Spinal cord (tissue), 10 donors: ENCODE results near the gene ZNF292. TPM values are rescaled to one million over a fixed set of nuclear protein-coding genes. Genes with fewer than 3 reads are reported as not detected.
A peak's percentile ranks its signal among the peaks of the same experiment; 100 is the strongest.
"Not testable (repeated sequence)": the region's sequence is repeated elsewhere in the genome, so short reads cannot be mapped to it uniquely, and the experiment has no call there.

Source experiments
- DNase-seq, 6 donors: peaks; one replicate each; pipeline versions ENCODE4 v3.0.0 to v3.0.0-alpha.2; 2013 to 2015; ENCODE audit warnings: low spot score in 6 of 6, low read depth in 4 of 6
- H3K27ac ChIP-seq: one replicate; pipeline ENCODE4 v1.5.1; 2013; ENCODE audit warnings: low read depth, low read length, control low read depth
- H3K27me3 ChIP-seq: one replicate; pipeline ENCODE4 v1.6.1; 2013; ENCODE audit warnings: low read length; ENCODE audit not compliant: control insufficient read depth, insufficient read depth
- H3K36me3 ChIP-seq: one replicate; pipeline ENCODE4 v1.6.1; 2013; ENCODE audit warnings: low read length; ENCODE audit not compliant: control insufficient read depth, insufficient read depth
- H3K4me1 ChIP-seq: one replicate; pipeline ENCODE4 v1.6.1; 2013; ENCODE audit warnings: low read length; ENCODE audit not compliant: control insufficient read depth, insufficient read depth
- H3K4me3 ChIP-seq: one replicate; pipeline ENCODE4 v1.5.1; 2013; ENCODE audit warnings: low read depth, low read length, control low read depth
- H3K9me3 ChIP-seq: one replicate; pipeline ENCODE4 v1.6.1; 2013; ENCODE audit warnings: low read length; ENCODE audit not compliant: control insufficient read depth, insufficient read depth
- WGBS: methylation state at CpG from one replicate; pipeline ENCODE4 v1.1.5; 2013; ENCODE audit warnings: missing lambda C conversion rate; ENCODE audit not compliant: insufficient coverage; 5-methylcytosine and 5-hydroxymethylcytosine counted together
- polyA plus RNA-seq, 2 donors: library from polyadenylated mRNA; unstranded; fragments of 120-200 nt; gene quantifications; one replicate each; pipeline ENCODE4 v1.2.1, GENCODE V29; 2013; ENCODE audit not compliant: insufficient read length in 2 of 2
- total RNA-seq, 2 donors: library from RNA; depleted of rRNA in 1 of 2; stranded (reverse); fragments of 120-200 nt in 1 of 2; fragments of >200 nt in 1 of 2; gene quantifications; one replicate each; pipeline versions ENCODE4 v1.2.3 to v1.2.4, GENCODE V29; 2013 to 2014
- donor health status: healthy.

Gene ZNF292
- total and polyA plus RNA-seq, 4 donors: 24.6 to 81.5 (median 43.8) TPM

- no peaks in the 10 kb centered on the region for H3K27me3 ChIP-seq
- H3K27ac ChIP-seq: no peak overlapping the region
- no peaks in the 10 kb centered on the region for H3K36me3 ChIP-seq
- H3K4me1 ChIP-seq: no peaks in the 10 kb centered on the region
- no peak overlapping the region for H3K4me3 ChIP-seq
- no peaks in the 10 kb centered on the region for H3K9me3 ChIP-seq
- no peak for DNase-seq
- WGBS: no CpG with 5 or more reads among the region's 2 CpGs
Measured at GRCh38 chr6:87127737-87128136, 27.6 kb upstream of the ZNF292 start.

- WGBS: 29% methylated on average over 1 of the region's 1 CpG
- H3K9me3 ChIP-seq: no peaks in the 10 kb centered on the region
Measured at GRCh38 chr6:87136963-87137362, 18.4 kb upstream of the ZNF292 start.

GRCh38 chr6:87139236-87139635 is 16.1 kb upstream of the ZNF292 start:
- Histone ChIP-seq H3K9me3 (no peaks in the 10 kb centered on the region), H3K27ac (no peak overlapping the region), H3K36me3 (no peaks in the 10 kb centered on the region), H3K4me3 (no peak overlapping the region), H3K27me3 (no peaks in the 10 kb centered on the region), H3K4me1 (no peaks in the 10 kb centered on the region)
- WGBS: 83% methylated on average over 1 of the region's 1 CpG
- peak in 1 of 6 donors; percentile 32 for DNase-seq

More at GRCh38 chr6:87136963-87137362, 18.4 kb upstream of the ZNF292 start:
- no peaks in the 10 kb centered on the region for H3K36me3 ChIP-seq
- H3K27me3 ChIP-seq: no peaks in the 10 kb centered on the region
- no peak for DNase-seq
- no peak overlapping the region for H3K27ac ChIP-seq
- no peak overlapping the region for H3K4me3 ChIP-seq
- no peaks in the 10 kb centered on the region for H3K4me1 ChIP-seq

- H3K27me3 ChIP-seq, H3K9me3 ChIP-seq, DNase-seq, H3K27ac ChIP-seq, H3K4me3 ChIP-seq, H3K36me3 ChIP-seq, H3K4me1 ChIP-seq: not testable (repeated sequence)
- WGBS: 96% methylated on average over 8 of the region's 8 CpGs
Measured at GRCh38 chr6:87139927-87140326, 15.4 kb upstream of the ZNF292 start.

GRCh38 chr6:87146363-87146762 is 9.0 kb upstream of the ZNF292 start:
- Histone ChIP-seq H3K36me3 (no peaks in the 10 kb centered on the region), H3K27ac (no peak overlapping the region), H3K4me3 (no peak overlapping the region), H3K9me3 (no peaks in the 10 kb centered on the region), H3K27me3 (no peaks in the 10 kb centered on the region), H3K4me1 (peaks cover under 1% of the 10 kb centered on the region)
- peak in 1 of 6 donors; percentile 5 for DNase-seq
- WGBS: no CpG with 5 or more reads among the region's 3 CpGs

GRCh38 chr6:87150406-87150805 is 5.0 kb upstream of the ZNF292 start:
- H3K27ac ChIP-seq: no peak overlapping the region
- DNase-seq: no peak
- H3K4me3 ChIP-seq: no peak overlapping the region
- no peaks in the 10 kb centered on the region for H3K9me3 ChIP-seq
- H3K4me1 ChIP-seq: peaks cover 12% of the 10 kb centered on the region
- no peaks in the 10 kb centered on the region for H3K27me3 ChIP-seq
- H3K36me3 ChIP-seq: no peaks in the 10 kb centered on the region

GRCh38 chr6:87151471-87151780 is 3.9 kb upstream of the ZNF292 start:
- DNase-seq: no peak
- Histone ChIP-seq H3K27me3 (no peaks in the 10 kb centered on the region), H3K4me1 (peaks cover 12% of the 10 kb centered on the region), H3K9me3 (no peaks in the 10 kb centered on the region), H3K36me3 (no peaks in the 10 kb centered on the region), H3K4me3 (peak overlapping the region; percentile 69), H3K27ac (peak overlapping the region; percentile 95)
- 13% methylated on average over 1 of the region's 4 CpGs for WGBS

- no peaks in the 10 kb centered on the region for H3K9me3 ChIP-seq
- H3K4me3 ChIP-seq: peak overlapping the region; percentile 69
- no peaks in the 10 kb centered on the region for H3K36me3 ChIP-seq
- H3K4me1 ChIP-seq: peaks cover 12% of the 10 kb centered on the region
- WGBS: under 1% methylated on average over 71 of the region's 71 CpGs
- peak overlapping the region; percentile 95 for H3K27ac ChIP-seq
- peak in 5 of 6 donors; percentile 59 to 90 (median 62) for DNase-seq
- no peaks in the 10 kb centered on the region for H3K27me3 ChIP-seq
Measured at GRCh38 chr6:87151781-87152525, 3.4 kb upstream of the ZNF292 start.

- Histone ChIP-seq H3K4me3 (peak overlapping the region; percentile 69), H3K27me3 (no peaks in the 10 kb centered on the region), H3K36me3 (no peaks in the 10 kb centered on the region), H3K4me1 (peaks cover 13% of the 10 kb centered on the region), H3K9me3 (no peaks in the 10 kb centered on the region), H3K27ac (peak overlapping the region; percentile 95)
- 13% methylated on average over 22 of the region's 22 CpGs for WGBS
- peak in 2 of 6 donors; percentile 30 to 66 for DNase-seq
Measured at GRCh38 chr6:87152526-87152955, 2.8 kb upstream of the ZNF292 start.

- no peak for DNase-seq
- Histone ChIP-seq H3K9me3 (no peaks in the 10 kb centered on the region), H3K27ac (peak overlapping the region; percentile 98), H3K27me3 (no peaks in the 10 kb centered on the region), H3K36me3 (peaks cover 3% of the 10 kb centered on the region), H3K4me1 (peaks cover 20% of the 10 kb centered on the region), H3K4me3 (peak overlapping the region; percentile 83)
- WGBS: 8% methylated on average over 2 of the region's 6 CpGs
Measured at GRCh38 chr6:87154641-87154992, 748 bp upstream of the ZNF292 start.
